GM10266 (cell line): ENCODE results near the gene ABAT.

ENCODE experiments used
- DNase-seq: peaks from one replicate; pipeline ENCODE4 v3.0.0; 2012; ENCODE audit errors: extremely low spot score
- TF ChIP-seq, protein P1 (sequence below): IDR thresholded peaks from 2 replicates; pipeline ENCODE4 v1.5.1; 2012; ENCODE audit warnings: mild to moderate bottlenecking, low read depth; ENCODE audit not compliant: control insufficient read depth, insufficient read depth; ENCODE audit errors: missing control alignments

Gene ABAT

DNA sequence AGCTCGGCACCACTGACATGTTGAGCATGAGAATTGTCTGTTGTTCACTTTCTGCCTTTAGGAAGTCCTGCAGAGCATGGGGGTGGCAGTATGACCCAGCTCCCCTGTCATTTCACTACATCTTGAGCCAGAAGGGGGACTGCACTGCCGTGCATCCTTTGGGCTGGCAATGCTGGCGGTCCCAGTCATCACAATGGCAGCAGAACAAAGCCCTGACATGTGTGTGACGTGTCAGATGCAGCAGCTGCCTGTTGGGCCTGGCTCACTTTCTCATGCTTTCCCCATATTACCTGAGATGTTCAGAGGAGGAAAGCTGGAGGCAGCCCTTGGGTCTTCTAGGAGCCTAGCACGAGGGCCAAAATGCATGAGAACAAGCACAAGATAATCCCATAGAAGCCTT lies 6.3 kb upstream of the ABAT start:
- TF ChIP-seq, protein P1, sequence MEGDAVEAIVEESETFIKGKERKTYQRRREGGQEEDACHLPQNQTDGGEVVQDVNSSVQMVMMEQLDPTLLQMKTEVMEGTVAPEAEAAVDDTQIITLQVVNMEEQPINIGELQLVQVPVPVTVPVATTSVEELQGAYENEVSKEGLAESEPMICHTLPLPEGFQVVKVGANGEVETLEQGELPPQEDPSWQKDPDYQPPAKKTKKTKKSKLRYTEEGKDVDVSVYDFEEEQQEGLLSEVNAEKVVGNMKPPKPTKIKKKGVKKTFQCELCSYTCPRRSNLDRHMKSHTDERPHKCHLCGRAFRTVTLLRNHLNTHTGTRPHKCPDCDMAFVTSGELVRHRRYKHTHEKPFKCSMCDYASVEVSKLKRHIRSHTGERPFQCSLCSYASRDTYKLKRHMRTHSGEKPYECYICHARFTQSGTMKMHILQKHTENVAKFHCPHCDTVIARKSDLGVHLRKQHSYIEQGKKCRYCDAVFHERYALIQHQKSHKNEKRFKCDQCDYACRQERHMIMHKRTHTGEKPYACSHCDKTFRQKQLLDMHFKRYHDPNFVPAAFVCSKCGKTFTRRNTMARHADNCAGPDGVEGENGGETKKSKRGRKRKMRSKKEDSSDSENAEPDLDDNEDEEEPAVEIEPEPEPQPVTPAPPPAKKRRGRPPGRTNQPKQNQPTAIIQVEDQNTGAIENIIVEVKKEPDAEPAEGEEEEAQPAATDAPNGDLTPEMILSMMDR = no peak
- DNase-seq = no peak

DNA sequence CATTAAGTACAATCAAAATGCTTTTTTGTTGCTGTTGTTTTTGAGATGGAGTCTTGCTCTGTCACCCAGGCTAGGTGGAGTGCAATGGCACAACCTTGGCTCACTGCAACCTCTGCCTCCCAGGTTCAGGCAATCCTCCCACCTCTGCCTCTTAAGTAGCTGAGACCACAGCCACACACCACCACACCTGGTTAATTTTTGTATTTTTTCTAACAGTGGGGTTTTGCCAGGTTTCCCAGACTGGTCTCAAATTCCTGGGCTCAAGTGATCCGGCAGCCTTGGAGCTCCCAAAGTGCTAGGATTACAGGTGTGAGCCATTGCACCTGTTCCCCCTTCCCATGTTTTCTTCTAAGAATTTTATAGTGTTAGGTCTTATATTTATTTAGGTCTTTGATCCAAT lies 4.9 kb upstream of the ABAT start:
- no peak for DNase-seq
- TF ChIP-seq, protein P1 = no peak

DNA sequence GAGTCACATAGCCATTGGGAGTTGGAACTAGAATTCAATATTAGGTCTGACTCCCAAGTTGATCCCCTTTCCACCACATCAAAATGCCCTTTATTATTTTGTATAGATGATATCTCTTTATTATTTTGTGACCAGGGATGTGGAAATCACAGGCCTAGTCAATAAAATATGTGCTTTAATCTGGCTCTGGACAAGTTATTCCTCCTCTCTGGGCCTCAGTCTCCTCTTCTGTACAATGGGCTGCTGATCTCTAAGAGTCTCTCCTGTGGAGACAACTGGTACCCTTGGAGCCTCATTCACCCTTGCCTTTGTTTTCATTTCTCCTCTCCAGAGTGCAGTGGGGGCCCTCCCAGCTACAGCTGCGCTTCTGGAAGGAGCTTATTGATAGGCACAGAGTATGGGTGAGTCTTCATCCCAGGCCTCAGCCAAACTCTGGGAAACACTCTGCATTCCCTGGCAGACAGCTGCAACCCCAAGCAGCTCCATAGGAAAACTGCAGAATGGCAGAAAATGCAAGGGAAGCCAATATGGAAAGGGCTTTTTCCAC lies 4.3 kb upstream of the ABAT start:
- TF ChIP-seq, protein P1 = no peak
- DNase-seq = no peak

DNA sequence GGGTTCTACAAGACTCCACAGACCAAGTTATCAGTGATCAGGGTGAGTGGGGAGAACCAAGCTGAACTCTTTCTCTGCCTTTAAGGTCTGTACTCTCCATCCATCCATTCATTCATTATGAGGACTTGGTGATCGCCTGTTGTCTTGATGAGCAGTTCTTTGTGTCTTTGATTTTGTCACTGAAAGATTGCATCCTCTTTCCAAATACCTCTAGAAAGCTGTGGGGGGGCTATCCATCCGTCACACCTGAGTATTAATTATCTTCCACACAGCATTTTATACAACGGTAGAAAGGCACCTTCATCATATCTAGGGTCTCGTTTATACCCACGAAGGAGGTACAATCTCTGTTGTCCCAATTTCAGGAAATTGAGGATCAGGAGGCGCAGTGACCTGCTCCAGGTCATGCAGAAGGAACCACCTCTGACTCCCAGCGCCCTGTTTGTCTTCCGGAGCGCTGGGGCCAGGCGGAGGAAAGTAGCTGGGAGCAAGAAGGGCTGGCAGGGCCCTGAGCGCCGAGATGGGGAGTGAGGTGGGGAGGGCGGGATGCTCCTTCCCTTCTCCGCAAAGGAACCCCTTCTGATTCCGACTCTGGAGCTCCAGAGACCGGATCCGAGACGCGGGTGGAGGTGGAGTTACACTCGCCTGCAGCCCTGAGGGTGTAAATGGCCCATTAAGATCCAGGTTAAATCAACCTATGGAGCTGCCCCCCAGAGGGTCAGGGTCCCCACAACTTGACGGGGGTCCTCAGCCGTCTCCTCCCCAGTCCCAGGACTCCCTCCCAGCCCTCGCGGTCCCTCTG lies 605 bp upstream of the ABAT start:
- TF ChIP-seq, protein P1 = no peak
- DNase-seq = no peak

DNA sequence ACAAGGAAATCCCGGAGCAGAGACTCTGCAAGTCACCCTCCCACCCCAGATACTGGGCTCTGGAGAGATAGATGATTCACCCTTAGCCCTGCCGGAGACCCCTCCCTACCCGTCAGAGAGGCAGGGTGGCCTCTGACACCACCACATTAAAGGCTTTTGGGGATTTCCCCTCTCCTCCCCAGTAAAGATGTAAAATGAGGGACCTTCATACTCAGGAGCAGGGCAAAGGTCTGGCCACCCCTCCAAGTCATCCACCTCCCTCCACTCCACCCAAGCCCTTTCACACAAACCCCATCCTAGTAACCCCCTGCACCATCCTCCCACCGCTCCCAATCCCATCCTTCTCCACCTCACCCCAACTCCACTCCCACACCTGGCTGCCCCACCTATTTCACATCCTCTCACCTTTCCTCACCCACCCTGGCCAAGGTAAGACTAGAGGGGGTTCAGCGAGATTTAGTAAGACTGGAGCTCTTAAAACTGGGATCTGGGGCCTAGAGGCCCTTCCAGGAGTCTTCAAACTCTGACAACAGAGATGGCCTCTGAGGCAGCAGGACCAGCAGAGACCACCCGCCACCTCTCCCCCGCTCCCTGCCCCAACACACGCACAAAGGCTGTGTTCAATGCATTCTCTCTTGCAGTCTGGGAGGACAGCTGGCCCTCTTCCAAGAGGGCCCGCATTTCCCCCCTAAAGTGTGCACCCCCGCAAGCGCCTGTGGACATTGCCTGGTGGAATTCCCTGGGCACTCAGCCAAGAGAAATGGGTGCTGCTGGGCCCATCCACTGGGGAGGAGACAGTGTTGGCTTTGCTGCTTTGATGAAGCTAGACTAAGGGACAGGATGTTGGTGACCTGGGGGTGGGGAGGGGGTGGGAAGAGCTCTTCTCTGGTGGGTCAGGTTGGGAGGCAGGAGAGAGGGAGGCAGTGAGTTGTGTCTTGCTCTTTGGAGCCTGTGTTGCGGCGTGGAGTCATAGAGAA lies 1.1 kb downstream of the ABAT start:
- TF ChIP-seq, protein P1 = no peak
- DNase-seq = peak; percentile 54

DNA sequence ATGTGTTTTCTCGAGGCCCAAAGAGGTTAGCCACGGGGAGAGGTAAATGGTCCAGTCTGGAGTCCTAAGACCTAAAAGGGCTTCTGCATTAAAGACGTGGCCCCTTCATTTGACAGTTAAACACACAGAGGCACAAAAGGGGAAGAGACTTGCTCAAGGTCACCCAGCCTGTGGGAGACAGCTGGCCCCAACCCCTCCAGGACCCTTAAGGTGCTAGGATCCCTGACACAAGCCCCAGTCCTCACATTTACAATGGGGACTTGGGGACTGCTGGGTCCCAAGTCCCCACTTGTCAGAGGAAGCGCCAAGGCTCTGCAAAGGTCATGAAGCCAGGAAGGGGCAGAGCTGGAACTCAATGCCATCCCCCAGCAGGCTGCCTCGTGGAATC lies 1.7 kb downstream of the ABAT start:
- no peak for DNase-seq
- TF ChIP-seq, protein P1 = no peak

DNA sequence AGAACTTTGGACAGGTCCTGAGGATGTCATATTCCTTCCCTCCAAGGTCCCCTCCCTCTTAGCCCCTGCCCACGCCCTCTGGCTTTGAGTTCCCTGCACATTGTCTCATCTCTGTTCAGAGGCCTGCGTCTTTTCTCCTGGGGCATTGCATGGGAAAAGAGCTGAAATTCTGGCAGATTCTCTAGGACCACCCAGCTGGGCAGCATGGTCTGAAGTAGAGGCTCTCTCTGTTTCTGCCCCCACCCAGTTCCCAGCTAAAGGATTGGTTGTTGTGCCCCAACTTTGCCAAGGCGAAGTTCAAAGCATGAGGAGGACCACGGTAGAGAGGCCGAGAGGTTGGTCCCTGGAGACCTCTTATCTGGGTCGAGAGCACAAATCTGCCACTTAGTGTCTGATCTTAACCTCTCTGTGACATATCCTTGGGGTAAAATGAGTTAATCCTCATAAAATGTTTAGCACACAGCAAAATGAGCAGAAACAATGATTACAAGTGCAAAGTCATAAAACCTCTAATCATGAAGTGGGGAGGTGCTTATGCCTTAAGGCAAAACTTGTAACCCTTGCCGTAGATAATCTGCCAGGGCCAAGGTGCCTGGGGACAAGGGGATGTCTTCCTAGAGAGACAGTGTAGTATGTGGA lies 2.4 kb downstream of the ABAT start:
- no peak for DNase-seq
- TF ChIP-seq, protein P1 = no peak
